GM12874 (cell line): Measurements from ENCODE around the gene CALY.

Experiments
- CTCF ChIP-seq: IDR thresholded peaks from 2 replicates; pipeline ENCODE4 v1.5.1; 2011; ENCODE audit warnings: low read depth, mild to moderate bottlenecking, control low read depth, low read length, moderate library complexity; ENCODE audit not compliant: insufficient read depth

Gene CALY

GRCh38 chr10:133361773-133362441 is 25.2 kb upstream of the CALY start:
- TF ChIP-seq CTCF: no peak

GRCh38 chr10:133361227-133361626 is 24.5 kb upstream of the CALY start:
- no peak for TF ChIP-seq CTCF

- no peak for TF ChIP-seq CTCF
Observed at GRCh38 chr10:133359972-133360610, 23.4 kb upstream of the CALY start.

- no peak for TF ChIP-seq CTCF
Observed at GRCh38 chr10:133359554-133359971, 22.9 kb upstream of the CALY start.

- no peak for TF ChIP-seq CTCF
Observed at GRCh38 chr10:133358925-133359310, 22.2 kb upstream of the CALY start.

GRCh38 chr10:133358162-133358924 is 21.6 kb upstream of the CALY start:
- TF ChIP-seq CTCF: no peak
